Gastrocnemius medialis (tissue), 4 donors: ENCODE data around the gene TET2. TPM values are rescaled to one million over a fixed set of nuclear protein-coding genes. Genes with fewer than 3 reads are reported as not detected.

Source experiments
- ATAC-seq, 2 donors: fragments of 150-250 bp; one replicate each; pipeline ENCODE4 v1.9.1; 2016
- DNase-seq, 2 donors: peaks; one replicate each; pipeline ENCODE4 v3.0.0-alpha.2; 2019
- H3K27ac ChIP-seq, 4 donors: fragments of 200-600 bp; sonication (generic); 1 replicate in 1 of 4; 2 replicates in 3 of 4; pipeline ENCODE4 v1.5.1; 2016 to 2018; ENCODE audit warnings: mild to moderate bottlenecking in 2 of 4, moderate library complexity in 1 of 4
- H3K27me3 ChIP-seq, 3 donors: fragments of 200-600 bp; sonication (generic) in 2 of 3; 1 replicate in 1 of 3; 2 replicates in 2 of 3; pipeline versions ENCODE4 v1.5.1 to v1.6.0; 2016 to 2019; ENCODE audit warnings: mild to moderate bottlenecking in 1 of 3, moderate library complexity in 1 of 3
- H3K36me3 ChIP-seq, 2 donors: fragments of 200-600 bp; sonication (generic) in 1 of 2; one replicate each; pipeline ENCODE4 v1.5.1; 2017 to 2018
- H3K4me1 ChIP-seq, 2 donors: fragments of 200-600 bp; sonication (generic) in 1 of 2; one replicate each; pipeline ENCODE4 v1.5.1; 2016 to 2017; ENCODE audit warnings: mild to moderate bottlenecking in 2 of 2
- H3K4me3 ChIP-seq, 4 donors: fragments of 200-600 bp; sonication (generic) in 3 of 4; 1 replicate in 1 of 4; 2 replicates in 3 of 4; pipeline ENCODE4 v1.5.1; 2016 to 2019; ENCODE audit warnings: mild to moderate bottlenecking in 2 of 4
- H3K9me3 ChIP-seq, 3 donors: fragments of 200-600 bp; sonication (generic) in 2 of 3; 1 replicate in 1 of 3; 2 replicates in 2 of 3; pipeline ENCODE4 v1.5.1; 2016 to 2019
- CTCF ChIP-seq, 5 experiments: fragments of 450-650 bp in 3 of 5; fragments of 200-600 bp in 2 of 5; sonication (generic) in 2 of 5; IDR thresholded peaks in 4 of 5; conservative IDR thresholded peaks in 1 of 5; 1 replicate in 4 of 5; 2 replicates in 1 of 5; pipeline ENCODE4 v1.5.1; 2016 to 2019; ENCODE audit warnings: antibody characterized with exemption in 5 of 5, mild to moderate bottlenecking in 3 of 5, moderate library complexity in 3 of 5
- POLR2A ChIP-seq, 2 donors: fragments of 450-650 bp; IDR thresholded peaks; one replicate each; pipeline ENCODE4 v1.6.1; 2017; ENCODE audit warnings: antibody characterized with exemption in 2 of 2, mild to moderate bottlenecking in 2 of 2, moderate library complexity in 2 of 2
- in situ Hi-C, 4 donors: fragments of 200-750 bp; cut with MboI; loops; one replicate each; pipeline versions ENCODE4 v1.15.0 to v1.8.0; 2017; ENCODE audit warnings: low sequenced_read_pairs in 4 of 4
- intact Hi-C: fragments of 100-400 bp; cut with DNase I; formaldehyde crosslinking; loops from one replicate; pipeline ENCODE4 v1.15.1; 2023; ENCODE audit warnings: low total_unique reads
- total RNA-seq, 4 donors: library from RNA; depleted of rRNA; stranded (reverse); fragments of >200 nt; gene quantifications; one replicate each; pipeline versions ENCODE4 v1.1.0 to v1.2.3, GENCODE V29; 2016

Gene TET2
- total RNA-seq, 4 donors from 2014 or later = 12.9 to 18.0 (median 16.4) TPM

GRCh38 chr4:105148356-105148755 is 1.7 kb downstream of the TET2 start:
- TF ChIP-seq POLR2A (IDR thresholded peaks at IDR 0.05) (no peak), CTCF (IDR thresholded peaks at IDR 0.05 in 4 of 5, conservative IDR thresholded peaks at IDR 0.05 in 1 of 5) (no peak)
- no peaks in the 10 kb centered on the region for H3K9me3 ChIP-seq
- in situ Hi-C loops (loop anchor here in 3 of 4 donors (5.0 to 25.0 kb wide), 2 partner anchors 324 to 564 kb away; partner anchors contain the start of genes GSTCD (in 2 of the 3), INTS12 (in 2 of the 3) and PPA2 (in 1 of the 3)), intact Hi-C loops (loop anchor here (5.0 kb wide), 1 partner anchor 39 kb away; no protein-coding TSS in a partner anchor)
- peak overlapping the region; percentile 76 to 93 (median 84) for H3K4me3 ChIP-seq
- DNase-seq (no peak), ATAC-seq (no peak)
- H3K36me3 ChIP-seq = no peaks in the 10 kb centered on the region
- peak overlapping the region; percentile 86 to 91 (median 88) for H3K27ac ChIP-seq
- H3K4me1 ChIP-seq = peaks cover 42 to 46% of the 10 kb centered on the region in 2 donors
- no peaks in the 10 kb centered on the region for H3K27me3 ChIP-seq

GRCh38 chr4:105148776-105149175 is 2.1 kb downstream of the TET2 start:
- Histone ChIP-seq H3K4me3 (peak overlapping the region; percentile 76 to 93 (median 84)), H3K27me3 (no peaks in the 10 kb centered on the region), H3K4me1 (peaks cover 47 to 50% of the 10 kb centered on the region in 2 donors), H3K9me3 (no peaks in the 10 kb centered on the region), H3K36me3 (no peaks in the 10 kb centered on the region), H3K27ac (peak overlapping the region; percentile 2 to 90 (median 86))
- in situ Hi-C loops (loop anchor here in 3 of 4 donors (5.0 to 25.0 kb wide), 2 partner anchors 324 to 564 kb away; partner anchors contain the start of genes GSTCD (in 2 of the 3), INTS12 (in 2 of the 3) and PPA2 (in 1 of the 3)), intact Hi-C loops (loop anchor here (5.0 kb wide), 1 partner anchor 39 kb away; no protein-coding TSS in a partner anchor)
- TF ChIP-seq CTCF (IDR thresholded peaks at IDR 0.05 in 4 of 5, conservative IDR thresholded peaks at IDR 0.05 in 1 of 5) = no peak
- TF ChIP-seq POLR2A (IDR thresholded peaks at IDR 0.05) = no peak
- DNase-seq = no peak
- ATAC-seq = no peak

GRCh38 chr4:105149771-105150170 is 3.1 kb downstream of the TET2 start:
- intact Hi-C loops = loop anchor here (5.0 kb wide), 1 partner anchor 38 kb away; no protein-coding TSS in a partner anchor
- Histone ChIP-seq H3K27me3 (no peaks in the 10 kb centered on the region), H3K4me3 (peak overlapping the region in 3 of 4 donors; percentile 8 to 19 (median 18)), H3K36me3 (no peaks in the 10 kb centered on the region), H3K27ac (peak overlapping the region; percentile 46 to 90 (median 86)), H3K4me1 (peaks cover 56 to 59% of the 10 kb centered on the region in 2 donors), H3K9me3 (no peaks in the 10 kb centered on the region)
- ATAC-seq (peak; percentile 53 to 58), DNase-seq (no peak)
- no peak for TF ChIP-seq POLR2A (IDR thresholded peaks at IDR 0.05)
- TF ChIP-seq CTCF (IDR thresholded peaks at IDR 0.05 in 4 of 5, conservative IDR thresholded peaks at IDR 0.05 in 1 of 5) = no peak
- in situ Hi-C loops = loop anchor here in 3 of 4 donors (5.0 to 25.0 kb wide), 2 partner anchors 323 to 563 kb away; partner anchors contain the start of genes GSTCD (in 2 of the 3), INTS12 (in 2 of the 3) and PPA2 (in 1 of the 3)

GRCh38 chr4:105150503-105150902 is 3.8 kb downstream of the TET2 start:
- H3K4me1 ChIP-seq = peaks cover 62 to 66% of the 10 kb centered on the region in 2 donors
- in situ Hi-C loops = no loop called here
- DNase-seq = no peak

More at GRCh38 chr4:105150503-105150902, 3.8 kb downstream of the TET2 start:
- no peaks in the 10 kb centered on the region for H3K36me3 ChIP-seq
- no peaks in the 10 kb centered on the region for H3K27me3 ChIP-seq
- H3K27ac ChIP-seq = peak overlapping the region; percentile 46 to 90 (median 86)
- H3K9me3 ChIP-seq = no peaks in the 10 kb centered on the region
- intact Hi-C loops = no loop called here
- no peak for ATAC-seq
- H3K4me3 ChIP-seq = no peak overlapping the region
- TF ChIP-seq POLR2A (IDR thresholded peaks at IDR 0.05) (no peak), CTCF (IDR thresholded peaks at IDR 0.05 in 4 of 5, conservative IDR thresholded peaks at IDR 0.05 in 1 of 5) (no peak)
